Fibroblast of lung (primary cell): ENCODE results near the gene SLC13A3. TPM values are rescaled to one million over a fixed set of nuclear protein-coding genes. Genes with fewer than 3 reads are reported as not detected.

Source experiments
- DNase-seq, 2 donors: peaks; one replicate each; pipeline versions ENCODE4 v3.0.0 to v3.0.0-alpha.2; 2010; ENCODE audit warnings: low read depth in 2 of 2
- H2AFZ ChIP-seq: 2 replicates; pipeline ENCODE4 v1.5.1; 2012; ENCODE audit warnings: low read length, control low read depth, inconsistent platforms
- H3K27ac ChIP-seq: 2 replicates; pipeline ENCODE4 v1.5.1; 2011; ENCODE audit warnings: low read length, control low read depth; ENCODE audit not compliant: insufficient read depth
- H3K27me3 ChIP-seq: 2 replicates; pipeline ENCODE4 v1.5.1; 2011; ENCODE audit warnings: mild to moderate bottlenecking, low read length; ENCODE audit not compliant: control insufficient read depth, insufficient read depth
- H3K36me3 ChIP-seq: 2 replicates; pipeline ENCODE4 v1.5.1; 2011; ENCODE audit warnings: low read length; ENCODE audit not compliant: control insufficient read depth, insufficient read depth
- H3K4me1 ChIP-seq: 2 replicates; pipeline ENCODE4 v1.5.1; 2011; ENCODE audit warnings: low read length; ENCODE audit not compliant: control insufficient read depth, insufficient read depth; ENCODE audit errors: extremely low read depth
- H3K4me2 ChIP-seq: 2 replicates; pipeline ENCODE4 v1.5.1; 2011; ENCODE audit warnings: low read length, control low read depth; ENCODE audit not compliant: insufficient read depth; ENCODE audit errors: extremely low read depth
- H3K4me3 ChIP-seq, 4 experiments: fragments of 200-600 bp in 1 of 4; sonication (generic) in 1 of 4; replicated peaks in 1 of 4; 2 replicates each; pipeline ENCODE4 v1.5.1; 2011 to 2016; ENCODE audit warnings: low read length in 4 of 4, low read depth in 3 of 4, mild to moderate bottlenecking in 3 of 4, control low read depth in 2 of 4, inconsistent platforms in 1 of 4, mixed read lengths in 1 of 4; ENCODE audit not compliant: insufficient read depth in 1 of 4; ENCODE audit errors: control extremely low read depth in 1 of 4
- H3K79me2 ChIP-seq: 2 replicates; pipeline ENCODE4 v1.5.1; 2012; ENCODE audit warnings: mild to moderate bottlenecking, low read length, inconsistent platforms; ENCODE audit not compliant: control insufficient read depth, insufficient read depth
- H3K9ac ChIP-seq: 2 replicates; pipeline ENCODE4 v1.5.1; 2011; ENCODE audit warnings: mild to moderate bottlenecking, low read length, control low read depth; ENCODE audit not compliant: insufficient read depth
- H3K9me3 ChIP-seq: 2 replicates; pipeline ENCODE4 v1.5.1; 2012; ENCODE audit warnings: low read depth, low read length; ENCODE audit not compliant: control insufficient read depth, insufficient read depth
- H4K20me1 ChIP-seq: 2 replicates; pipeline ENCODE4 v1.5.1; 2011; ENCODE audit warnings: low read length; ENCODE audit not compliant: control insufficient read depth, insufficient read depth; ENCODE audit errors: extremely low read depth
- EZH2 ChIP-seq: IDR thresholded peaks from 2 replicates; pipeline ENCODE4 v1.5.1; 2012; ENCODE audit warnings: low read length, control low read depth, mild to moderate bottlenecking; ENCODE audit errors: missing control alignments
- polyA plus RNA-seq, 2 donors: library from polyadenylated mRNA; depleted of rRNA in 1 of 2; stranded (reverse) in 1 of 2; unstranded in 1 of 2; fragments of >200 nt; gene quantifications; 2 replicates each; pipeline ENCODE4 v1.2.1, GENCODE V29; 2011 to 2012; ENCODE audit warnings: missing spikeins in 1 of 2
- total RNA-seq: library from RNA; depleted of rRNA; stranded (reverse); fragments of >200 nt; gene quantifications from 2 replicates; pipeline ENCODE4 v1.2.1, GENCODE V29; 2014
- TF ChIP-seq, protein P1 (sequence below), 2 donors: IDR thresholded peaks in 1 of 2; conservative IDR thresholded peaks in 1 of 2; 1 replicate in 1 of 2; 2 replicates in 1 of 2; pipeline ENCODE4 v1.5.1; 2011 to 2012; ENCODE audit warnings: low read length in 2 of 2, control low read depth in 1 of 2, inconsistent platforms in 1 of 2, low read depth in 1 of 2, mild to moderate bottlenecking in 1 of 2

The SLC13A3 gene
- total and polyA plus RNA-seq, 2 donors (not counting 1 experiment from before 2014, with no cell fraction given): 2.2 to 5.6 TPM

GRCh38 chr20:46562373-46563169, 88.7 kb downstream of the SLC13A3 start:
- Histone ChIP-seq H3K79me2 (no peaks in the 10 kb centered on the region), H3K27me3 (no peaks in the 10 kb centered on the region), H3K9ac (no peak overlapping the region), H3K36me3 (no peaks in the 10 kb centered on the region), H2AFZ (peak overlapping the region; percentile 90), H3K4me3 (peak overlapping the region in 3 of 4 experiments; percentile 29 to 50 (median 37)), H4K20me1 (no peaks in the 10 kb centered on the region), H3K9me3 (no peaks in the 10 kb centered on the region), H3K4me2 (peak overlapping the region; percentile 81), H3K4me1 (no peaks in the 10 kb centered on the region), H3K27ac (no peak overlapping the region)
- TF ChIP-seq EZH2: no peak
- TF ChIP-seq, protein P1, sequence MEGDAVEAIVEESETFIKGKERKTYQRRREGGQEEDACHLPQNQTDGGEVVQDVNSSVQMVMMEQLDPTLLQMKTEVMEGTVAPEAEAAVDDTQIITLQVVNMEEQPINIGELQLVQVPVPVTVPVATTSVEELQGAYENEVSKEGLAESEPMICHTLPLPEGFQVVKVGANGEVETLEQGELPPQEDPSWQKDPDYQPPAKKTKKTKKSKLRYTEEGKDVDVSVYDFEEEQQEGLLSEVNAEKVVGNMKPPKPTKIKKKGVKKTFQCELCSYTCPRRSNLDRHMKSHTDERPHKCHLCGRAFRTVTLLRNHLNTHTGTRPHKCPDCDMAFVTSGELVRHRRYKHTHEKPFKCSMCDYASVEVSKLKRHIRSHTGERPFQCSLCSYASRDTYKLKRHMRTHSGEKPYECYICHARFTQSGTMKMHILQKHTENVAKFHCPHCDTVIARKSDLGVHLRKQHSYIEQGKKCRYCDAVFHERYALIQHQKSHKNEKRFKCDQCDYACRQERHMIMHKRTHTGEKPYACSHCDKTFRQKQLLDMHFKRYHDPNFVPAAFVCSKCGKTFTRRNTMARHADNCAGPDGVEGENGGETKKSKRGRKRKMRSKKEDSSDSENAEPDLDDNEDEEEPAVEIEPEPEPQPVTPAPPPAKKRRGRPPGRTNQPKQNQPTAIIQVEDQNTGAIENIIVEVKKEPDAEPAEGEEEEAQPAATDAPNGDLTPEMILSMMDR (conservative IDR thresholded peaks at IDR 0.05 in 1 of 2, IDR thresholded peaks at IDR 0.05 in 1 of 2; ENCODE audit: low read depth in 1 of 2, low read length in 2 of 2): peak; percentile 78 to 94
- peak; percentile 38 to 71 for DNase-seq

GRCh38 chr20:46562009-46562372, 89.3 kb downstream of the SLC13A3 start:
- H3K27ac ChIP-seq: no peak overlapping the region
- TF ChIP-seq EZH2: no peak
- TF ChIP-seq, protein P1 (conservative IDR thresholded peaks at IDR 0.05 in 1 of 2, IDR thresholded peaks at IDR 0.05 in 1 of 2; ENCODE audit: low read depth in 1 of 2, low read length in 2 of 2): no peak
- H3K4me3 ChIP-seq: peak overlapping the region in 1 of 4 experiments; percentile 14
- peak overlapping the region; percentile 81 for H3K4me2 ChIP-seq
- H2AFZ ChIP-seq: peak overlapping the region; percentile 55
- no peaks in the 10 kb centered on the region for H3K27me3 ChIP-seq
- DNase-seq: no peak
- no peaks in the 10 kb centered on the region for H4K20me1 ChIP-seq
- no peaks in the 10 kb centered on the region for H3K4me1 ChIP-seq
- no peaks in the 10 kb centered on the region for H3K9me3 ChIP-seq
- H3K79me2 ChIP-seq: no peaks in the 10 kb centered on the region
- no peak overlapping the region for H3K9ac ChIP-seq
- H3K36me3 ChIP-seq: no peaks in the 10 kb centered on the region

DNA sequence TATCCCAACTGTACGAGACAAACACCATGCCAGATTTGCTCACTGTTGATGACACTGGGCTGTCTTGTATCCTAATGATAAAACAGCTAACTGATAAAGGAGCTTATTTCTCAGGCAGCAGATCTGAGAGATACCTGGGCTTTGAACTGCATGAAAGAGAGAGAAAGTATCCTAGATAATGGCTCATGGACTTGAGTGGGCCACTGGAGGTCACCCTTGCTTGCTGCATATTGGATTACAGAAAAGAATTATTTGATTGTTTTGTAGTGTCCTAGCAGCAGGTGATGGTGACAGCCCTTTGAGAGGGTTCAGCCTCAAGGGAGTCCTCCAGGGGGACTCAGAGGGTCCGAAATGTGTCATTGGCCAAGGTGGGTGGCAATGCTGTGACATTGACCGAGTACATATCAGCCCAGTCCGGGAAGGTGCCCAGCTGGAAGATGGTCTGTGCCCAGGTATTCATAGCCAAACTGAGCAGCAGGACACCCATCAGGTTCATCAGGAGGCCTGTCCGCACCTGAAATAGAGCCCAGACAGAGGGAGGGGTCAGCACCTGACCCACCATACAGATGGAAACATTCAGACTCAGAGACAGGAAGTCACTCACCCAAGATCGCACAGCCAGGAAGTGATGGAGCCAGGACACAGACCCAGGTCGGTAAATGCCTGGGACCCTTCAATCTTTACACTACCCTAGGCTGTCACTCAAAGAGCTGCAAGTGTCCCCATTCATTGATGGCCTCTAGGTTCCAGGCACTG, 91.4 kb downstream of the SLC13A3 start:
- no peak for DNase-seq
- Histone ChIP-seq H3K4me1 (no peaks in the 10 kb centered on the region), H3K4me2 (no peak overlapping the region), H3K27me3 (no peaks in the 10 kb centered on the region), H3K4me3 (no peak overlapping the region), H3K79me2 (no peaks in the 10 kb centered on the region), H2AFZ (no peak overlapping the region), H4K20me1 (no peaks in the 10 kb centered on the region), H3K9ac (no peak overlapping the region), H3K36me3 (no peaks in the 10 kb centered on the region), H3K27ac (no peak overlapping the region), H3K9me3 (no peaks in the 10 kb centered on the region)
- TF ChIP-seq, protein P1 (conservative IDR thresholded peaks at IDR 0.05 in 1 of 2, IDR thresholded peaks at IDR 0.05 in 1 of 2; ENCODE audit: low read depth in 1 of 2, low read length in 2 of 2): no peak
- TF ChIP-seq EZH2: no peak
